MM.1S (cell line): Measurements from ENCODE around the gene TROAP.
"Not testable (repeated sequence)": the region's sequence is repeated elsewhere in the genome, so short reads cannot be mapped to it uniquely, and the experiment has no call there.

Source experiments
- DNase-seq: peaks from one replicate; pipeline ENCODE4 v3.0.0-alpha.2; 2015
- H2AFZ ChIP-seq: fragments of 300-600 bp; sonication (generic); 2 replicates; pipeline ENCODE4 v1.6.0; 2016; ENCODE audit warnings: antibody characterized with exemption, low read length
- H3F3A ChIP-seq: fragments of 300-600 bp; sonication (generic); 2 replicates; pipeline ENCODE4 v1.6.1; 2016; ENCODE audit warnings: mild to moderate bottlenecking, antibody characterized with exemption, low read length, moderate library complexity, mixed read lengths; ENCODE audit not compliant: insufficient read depth
- H3K27ac ChIP-seq: fragments of 300-600 bp; sonication (generic); 2 replicates; pipeline ENCODE4 v1.5.1; 2016; ENCODE audit warnings: mild to moderate bottlenecking, low read length
- H3K27me3 ChIP-seq: fragments of 300-600 bp; sonication (generic); replicated peaks from 2 replicates; pipeline ENCODE4 v1.6.0; 2016; ENCODE audit warnings: low read length; ENCODE audit not compliant: insufficient read depth
- H3K36me3 ChIP-seq: fragments of 300-600 bp; sonication (generic); replicated peaks from 2 replicates; pipeline ENCODE4 v1.6.1; 2016; ENCODE audit warnings: mild to moderate bottlenecking, low read length, mixed read lengths; ENCODE audit not compliant: insufficient read depth
- H3K4me1 ChIP-seq: fragments of 300-600 bp; sonication (generic); 2 replicates; pipeline ENCODE4 v1.6.1; 2016; ENCODE audit warnings: low read length, mixed read lengths
- H3K4me2 ChIP-seq: fragments of 300-600 bp; sonication (generic); 2 replicates; pipeline ENCODE4 v1.6.0; 2016; ENCODE audit warnings: low read depth, low read length
- H3K4me3 ChIP-seq: fragments of 300-600 bp; sonication (generic); 2 replicates; pipeline ENCODE4 v1.5.1; 2016; ENCODE audit warnings: low read length, mixed read lengths
- H3K79me2 ChIP-seq: fragments of 300-600 bp; sonication (generic); 2 replicates; pipeline ENCODE4 v1.6.1; 2016; ENCODE audit warnings: mixed run types, low read length, mixed read lengths
- H3K9ac ChIP-seq: fragments of 300-600 bp; sonication (generic); 2 replicates; pipeline ENCODE4 v1.6.1; 2016; ENCODE audit warnings: low read length, mixed read lengths
- H3K9me2 ChIP-seq: fragments of 300-600 bp; sonication (generic); replicated peaks from 2 replicates; pipeline ENCODE4 v1.6.1; 2016; ENCODE audit warnings: mild to moderate bottlenecking, low read length, mixed read lengths; ENCODE audit not compliant: insufficient read depth
- H3K9me3 ChIP-seq: fragments of 300-600 bp; sonication (generic); replicated peaks from 2 replicates; pipeline ENCODE4 v1.6.1; 2016; ENCODE audit warnings: mild to moderate bottlenecking, low read length, mixed read lengths; ENCODE audit not compliant: insufficient read depth
- H4K20me1 ChIP-seq: fragments of 300-600 bp; sonication (generic); 2 replicates; pipeline ENCODE4 v1.6.1; 2016; ENCODE audit warnings: mild to moderate bottlenecking, low read length, moderate library complexity, mixed read lengths; ENCODE audit not compliant: insufficient read depth
- EZH2 ChIP-seq: fragments of 300-600 bp; sonication (generic); optimal IDR thresholded peaks from 2 replicates; pipeline ENCODE3; 2017; ENCODE audit warnings: low read depth, mild to moderate bottlenecking, antibody characterized with exemption, low read length, mixed read lengths
- EZH2phosphoT487 ChIP-seq: fragments of 300-600 bp; sonication (generic); IDR thresholded peaks from 2 replicates; pipeline ENCODE4 v1.6.1; 2018; ENCODE audit warnings: antibody characterized with exemption, low read length
- TF ChIP-seq, protein P1 (sequence below): fragments of 300-600 bp; sonication (generic); IDR thresholded peaks from 2 replicates; pipeline ENCODE4 v1.5.1; 2016; ENCODE audit warnings: antibody characterized with exemption, low read length, mixed read lengths

TROAP gene

DNA sequence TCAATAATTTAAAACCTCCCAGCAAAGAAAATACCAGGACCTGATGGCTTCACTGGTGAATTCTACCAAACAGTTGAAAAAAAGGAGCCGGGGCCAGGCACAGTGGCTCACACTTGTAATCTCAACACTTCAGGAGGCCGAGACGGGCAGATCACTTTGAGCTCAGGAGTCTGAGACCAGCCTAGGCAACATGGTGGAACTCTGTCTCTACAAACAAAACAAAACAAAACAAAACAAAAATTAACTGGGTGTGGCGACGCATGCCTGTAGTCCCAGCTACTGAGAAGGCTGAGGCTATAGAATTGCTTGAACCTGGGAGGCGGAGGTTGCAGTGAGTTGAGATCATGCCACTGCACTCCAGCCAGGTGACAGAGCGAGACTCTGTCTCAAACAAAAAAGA lies 13.7 kb upstream of the TROAP start:
- no peak overlapping the region for H3K4me2 ChIP-seq
- H3K27ac ChIP-seq: no peak overlapping the region
- no peaks in the 10 kb centered on the region for H3K9me3 ChIP-seq
- H3K79me2 ChIP-seq: no peaks in the 10 kb centered on the region
- TF ChIP-seq, protein P1, sequence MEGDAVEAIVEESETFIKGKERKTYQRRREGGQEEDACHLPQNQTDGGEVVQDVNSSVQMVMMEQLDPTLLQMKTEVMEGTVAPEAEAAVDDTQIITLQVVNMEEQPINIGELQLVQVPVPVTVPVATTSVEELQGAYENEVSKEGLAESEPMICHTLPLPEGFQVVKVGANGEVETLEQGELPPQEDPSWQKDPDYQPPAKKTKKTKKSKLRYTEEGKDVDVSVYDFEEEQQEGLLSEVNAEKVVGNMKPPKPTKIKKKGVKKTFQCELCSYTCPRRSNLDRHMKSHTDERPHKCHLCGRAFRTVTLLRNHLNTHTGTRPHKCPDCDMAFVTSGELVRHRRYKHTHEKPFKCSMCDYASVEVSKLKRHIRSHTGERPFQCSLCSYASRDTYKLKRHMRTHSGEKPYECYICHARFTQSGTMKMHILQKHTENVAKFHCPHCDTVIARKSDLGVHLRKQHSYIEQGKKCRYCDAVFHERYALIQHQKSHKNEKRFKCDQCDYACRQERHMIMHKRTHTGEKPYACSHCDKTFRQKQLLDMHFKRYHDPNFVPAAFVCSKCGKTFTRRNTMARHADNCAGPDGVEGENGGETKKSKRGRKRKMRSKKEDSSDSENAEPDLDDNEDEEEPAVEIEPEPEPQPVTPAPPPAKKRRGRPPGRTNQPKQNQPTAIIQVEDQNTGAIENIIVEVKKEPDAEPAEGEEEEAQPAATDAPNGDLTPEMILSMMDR: no peak
- TF ChIP-seq EZH2 (no peak), EZH2phosphoT487 (no peak)
- no peaks in the 10 kb centered on the region for H4K20me1 ChIP-seq
- H3K36me3 ChIP-seq: no peaks in the 10 kb centered on the region
- no peaks in the 10 kb centered on the region for H3K27me3 ChIP-seq
- H3F3A ChIP-seq: no peaks in the 10 kb centered on the region
- H3K4me3 ChIP-seq: no peak overlapping the region
- no peaks in the 10 kb centered on the region; the same call in 1 of the 2 replicates for H3K4me1 ChIP-seq
- no peak overlapping the region for H2AFZ ChIP-seq
- H3K9ac ChIP-seq: no peak overlapping the region
- H3K9me2 ChIP-seq: no peaks in the 10 kb centered on the region
- DNase-seq: no peak

DNA sequence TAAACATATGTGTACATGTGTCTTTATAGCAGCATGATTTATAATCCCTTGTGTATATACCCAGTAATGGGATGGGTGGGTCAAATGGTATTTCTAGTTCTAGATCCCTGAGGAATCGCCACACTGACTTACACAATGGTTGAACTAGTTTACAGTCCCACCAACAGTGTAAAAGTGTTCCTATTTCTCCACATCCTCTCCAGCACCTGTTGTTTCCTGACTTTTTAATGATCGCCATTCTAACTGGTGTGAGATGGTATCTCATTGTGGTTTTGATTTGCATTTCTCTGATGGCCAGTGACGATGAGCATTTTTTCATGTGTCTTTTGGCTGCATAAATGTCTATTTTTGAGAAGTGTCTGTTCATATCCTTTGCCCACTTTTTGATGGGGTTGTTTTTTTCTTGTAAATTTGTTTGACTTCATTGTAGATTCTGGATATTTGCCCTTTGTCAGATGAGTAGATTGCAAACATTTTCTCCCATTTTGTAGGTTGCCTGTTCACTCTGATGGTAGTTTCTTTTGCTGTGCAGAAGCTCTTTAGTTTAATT lies 12.5 kb upstream of the TROAP start:
- not testable (repeated sequence) for H3K27ac ChIP-seq, H3K79me2 ChIP-seq, H3K4me1 ChIP-seq, H3K36me3 ChIP-seq, H3K9me3 ChIP-seq, DNase-seq, H2AFZ ChIP-seq, H3K4me2 ChIP-seq, H3K9ac ChIP-seq, H4K20me1 ChIP-seq, H3K4me3 ChIP-seq, H3K9me2 ChIP-seq, H3K27me3 ChIP-seq, H3F3A ChIP-seq

DNA sequence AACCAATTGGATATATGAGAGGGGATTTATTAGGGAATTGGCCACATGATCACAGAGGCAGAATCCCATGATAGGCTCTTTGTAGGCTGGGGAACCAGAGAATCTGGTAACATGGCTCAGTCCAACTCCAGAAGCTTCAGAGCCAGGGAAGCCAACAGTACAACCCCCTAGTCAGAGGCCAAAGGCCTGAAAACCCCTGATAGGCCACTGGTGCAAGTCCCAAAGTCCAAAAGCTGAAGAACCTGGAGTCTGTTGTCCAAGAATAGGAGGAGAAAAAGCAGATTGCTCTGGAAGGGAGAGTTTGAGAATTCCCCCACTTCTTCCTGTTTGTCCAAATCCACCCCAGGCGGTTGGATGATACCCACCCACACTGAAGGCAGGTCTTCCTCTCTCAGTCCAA lies 8.2 kb upstream of the TROAP start:
- TF ChIP-seq, protein P1: no peak
- TF ChIP-seq EZH2phosphoT487 (no peak), EZH2 (no peak)
- H3K27me3 ChIP-seq: no peaks in the 10 kb centered on the region
- no peak overlapping the region for H3K4me3 ChIP-seq
- no peak overlapping the region for H2AFZ ChIP-seq
- no peaks in the 10 kb centered on the region for H3K9me2 ChIP-seq
- no peak overlapping the region for H3K4me2 ChIP-seq
- H3K79me2 ChIP-seq: no peaks in the 10 kb centered on the region
- no peaks in the 10 kb centered on the region for H4K20me1 ChIP-seq
- no peaks in the 10 kb centered on the region for H3K36me3 ChIP-seq
- no peaks in the 10 kb centered on the region for H3K4me1 ChIP-seq
- no peak overlapping the region for H3K9ac ChIP-seq
- no peak overlapping the region for H3K27ac ChIP-seq
- no peaks in the 10 kb centered on the region for H3K9me3 ChIP-seq
- DNase-seq: no peak
- no peaks in the 10 kb centered on the region for H3F3A ChIP-seq

DNA sequence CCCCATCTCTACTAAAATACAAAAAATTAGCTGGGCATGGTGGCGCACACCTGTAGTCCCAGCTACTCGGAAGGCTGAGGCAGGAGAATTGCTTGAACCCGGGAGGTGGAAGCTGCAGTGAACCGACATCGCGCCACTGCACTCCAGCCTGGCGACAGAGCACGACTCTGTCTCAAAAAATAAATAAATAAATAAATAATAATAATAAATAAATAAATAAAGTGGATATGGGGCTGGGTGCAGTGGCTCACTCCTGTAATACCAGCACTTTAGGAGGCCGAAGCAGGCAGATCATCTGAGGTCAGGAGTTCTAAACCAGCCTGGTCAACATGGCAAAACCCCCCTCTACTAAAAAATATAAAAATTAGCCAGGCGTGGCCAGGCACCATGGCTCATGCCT lies 5.9 kb upstream of the TROAP start:
- not testable (repeated sequence) for H3K27ac ChIP-seq

DNA sequence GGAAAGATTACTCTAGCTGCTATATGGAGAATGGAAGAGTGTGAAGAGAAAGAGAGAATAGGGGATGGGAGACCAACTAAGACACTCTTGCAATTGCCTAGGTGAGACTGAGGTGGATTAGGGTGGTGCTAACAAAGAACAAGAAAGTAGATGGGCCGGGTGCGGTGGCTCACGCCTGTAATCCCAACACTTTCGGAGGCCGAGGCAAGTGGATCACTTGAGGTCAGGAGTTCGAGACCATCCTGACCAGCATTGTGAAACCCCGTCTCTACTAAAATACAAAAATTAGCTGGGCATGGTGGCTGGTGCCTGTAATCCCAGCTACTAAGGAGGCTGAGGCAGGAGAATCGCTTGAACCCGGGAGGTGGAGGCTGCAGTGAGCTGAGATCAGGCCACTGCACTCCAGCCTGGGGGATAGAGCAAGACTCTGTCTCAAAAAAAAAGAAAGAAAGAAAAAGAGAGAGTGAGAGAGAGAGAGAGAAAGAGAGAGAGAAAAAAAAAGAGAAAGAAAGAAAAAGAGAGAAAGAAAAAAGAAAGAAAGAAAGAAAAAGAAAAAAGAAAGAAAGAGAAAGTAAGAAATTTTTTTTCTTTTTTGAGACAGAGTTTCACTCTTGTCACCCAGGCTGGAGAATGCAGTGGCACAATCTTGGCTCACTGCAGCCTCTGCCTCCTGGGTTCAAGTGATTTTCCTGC lies 2.5 kb upstream of the TROAP start:
- DNase-seq, H2AFZ ChIP-seq, H3K4me2 ChIP-seq, H4K20me1 ChIP-seq, H3K27me3 ChIP-seq, H3K27ac ChIP-seq, H3K4me3 ChIP-seq, H3K9me3 ChIP-seq, H3K4me1 ChIP-seq, H3K9me2 ChIP-seq, H3F3A ChIP-seq, H3K9ac ChIP-seq, H3K36me3 ChIP-seq: not testable (repeated sequence)
- H3K79me2 ChIP-seq: peaks cover 13% of the 10 kb centered on the region

More for the DNA sequence above, 5.9 kb upstream of the TROAP start:
- not testable (repeated sequence) for H3K4me2 ChIP-seq, H3K4me1 ChIP-seq, H3K36me3 ChIP-seq, H3F3A ChIP-seq, H3K9ac ChIP-seq, DNase-seq, H3K79me2 ChIP-seq, H3K27me3 ChIP-seq, H3K9me2 ChIP-seq, H2AFZ ChIP-seq, H3K4me3 ChIP-seq, H4K20me1 ChIP-seq, H3K9me3 ChIP-seq
